ENCODE results near the gene TMEM132E.

- TF ChIP-seq, protein P1, sequence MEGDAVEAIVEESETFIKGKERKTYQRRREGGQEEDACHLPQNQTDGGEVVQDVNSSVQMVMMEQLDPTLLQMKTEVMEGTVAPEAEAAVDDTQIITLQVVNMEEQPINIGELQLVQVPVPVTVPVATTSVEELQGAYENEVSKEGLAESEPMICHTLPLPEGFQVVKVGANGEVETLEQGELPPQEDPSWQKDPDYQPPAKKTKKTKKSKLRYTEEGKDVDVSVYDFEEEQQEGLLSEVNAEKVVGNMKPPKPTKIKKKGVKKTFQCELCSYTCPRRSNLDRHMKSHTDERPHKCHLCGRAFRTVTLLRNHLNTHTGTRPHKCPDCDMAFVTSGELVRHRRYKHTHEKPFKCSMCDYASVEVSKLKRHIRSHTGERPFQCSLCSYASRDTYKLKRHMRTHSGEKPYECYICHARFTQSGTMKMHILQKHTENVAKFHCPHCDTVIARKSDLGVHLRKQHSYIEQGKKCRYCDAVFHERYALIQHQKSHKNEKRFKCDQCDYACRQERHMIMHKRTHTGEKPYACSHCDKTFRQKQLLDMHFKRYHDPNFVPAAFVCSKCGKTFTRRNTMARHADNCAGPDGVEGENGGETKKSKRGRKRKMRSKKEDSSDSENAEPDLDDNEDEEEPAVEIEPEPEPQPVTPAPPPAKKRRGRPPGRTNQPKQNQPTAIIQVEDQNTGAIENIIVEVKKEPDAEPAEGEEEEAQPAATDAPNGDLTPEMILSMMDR (IDR thresholded peaks at IDR 0.05), result no peak
- TF ChIP-seq POLR2A (IDR thresholded peaks at IDR 0.05), result no peak
Measured at GRCh38 chr17:34671191-34671590, 91.8 kb downstream of the TMEM132E start.
